Gastrocnemius medialis (tissue), 4 donors: Measurements from ENCODE around the gene LRCH1. TPM values are rescaled to one million over a fixed set of nuclear protein-coding genes. Genes with fewer than 3 reads are reported as not detected.

Source experiments
- ATAC-seq, 2 donors: fragments of 150-250 bp; one replicate each; pipeline ENCODE4 v1.9.1; 2016
- DNase-seq, 2 donors: peaks; one replicate each; pipeline ENCODE4 v3.0.0-alpha.2; 2019
- H3K27ac ChIP-seq, 4 donors: fragments of 200-600 bp; sonication (generic); 1 replicate in 1 of 4; 2 replicates in 3 of 4; pipeline ENCODE4 v1.5.1; 2016 to 2018; ENCODE audit warnings: mild to moderate bottlenecking in 2 of 4, moderate library complexity in 1 of 4
- H3K27me3 ChIP-seq, 3 donors: fragments of 200-600 bp; sonication (generic) in 2 of 3; 1 replicate in 1 of 3; 2 replicates in 2 of 3; pipeline versions ENCODE4 v1.5.1 to v1.6.0; 2016 to 2019; ENCODE audit warnings: mild to moderate bottlenecking in 1 of 3, moderate library complexity in 1 of 3
- H3K36me3 ChIP-seq, 2 donors: fragments of 200-600 bp; sonication (generic) in 1 of 2; one replicate each; pipeline ENCODE4 v1.5.1; 2017 to 2018
- H3K4me1 ChIP-seq, 2 donors: fragments of 200-600 bp; sonication (generic) in 1 of 2; one replicate each; pipeline ENCODE4 v1.5.1; 2016 to 2017; ENCODE audit warnings: mild to moderate bottlenecking in 2 of 2
- H3K4me3 ChIP-seq, 4 donors: fragments of 200-600 bp; sonication (generic) in 3 of 4; 1 replicate in 1 of 4; 2 replicates in 3 of 4; pipeline ENCODE4 v1.5.1; 2016 to 2019; ENCODE audit warnings: mild to moderate bottlenecking in 2 of 4
- H3K9me3 ChIP-seq, 3 donors: fragments of 200-600 bp; sonication (generic) in 2 of 3; 1 replicate in 1 of 3; 2 replicates in 2 of 3; pipeline ENCODE4 v1.5.1; 2016 to 2019
- POLR2A ChIP-seq, 2 donors: fragments of 450-650 bp; IDR thresholded peaks; one replicate each; pipeline ENCODE4 v1.6.1; 2017; ENCODE audit warnings: antibody characterized with exemption in 2 of 2, mild to moderate bottlenecking in 2 of 2, moderate library complexity in 2 of 2
- in situ Hi-C, 4 donors: fragments of 200-750 bp; cut with MboI; loops; one replicate each; pipeline versions ENCODE4 v1.15.0 to v1.8.0; 2017; ENCODE audit warnings: low sequenced_read_pairs in 4 of 4
- intact Hi-C: fragments of 100-400 bp; cut with DNase I; formaldehyde crosslinking; loops from one replicate; pipeline ENCODE4 v1.15.1; 2023; ENCODE audit warnings: low total_unique reads
- total RNA-seq, 4 donors: library from RNA; depleted of rRNA; stranded (reverse); fragments of >200 nt; gene quantifications; one replicate each; pipeline versions ENCODE4 v1.1.0 to v1.2.3, GENCODE V29; 2016
- TF ChIP-seq, protein P1 (sequence below), 5 experiments: fragments of 450-650 bp in 3 of 5; fragments of 200-600 bp in 2 of 5; sonication (generic) in 2 of 5; IDR thresholded peaks in 4 of 5; conservative IDR thresholded peaks in 1 of 5; 1 replicate in 4 of 5; 2 replicates in 1 of 5; pipeline ENCODE4 v1.5.1; 2016 to 2019; ENCODE audit warnings: antibody characterized with exemption in 5 of 5, mild to moderate bottlenecking in 3 of 5, moderate library complexity in 3 of 5

Gene LRCH1
- total RNA-seq, 4 donors from 2014 or later: 3.4 to 5.0 (median 3.9) TPM

DNA sequence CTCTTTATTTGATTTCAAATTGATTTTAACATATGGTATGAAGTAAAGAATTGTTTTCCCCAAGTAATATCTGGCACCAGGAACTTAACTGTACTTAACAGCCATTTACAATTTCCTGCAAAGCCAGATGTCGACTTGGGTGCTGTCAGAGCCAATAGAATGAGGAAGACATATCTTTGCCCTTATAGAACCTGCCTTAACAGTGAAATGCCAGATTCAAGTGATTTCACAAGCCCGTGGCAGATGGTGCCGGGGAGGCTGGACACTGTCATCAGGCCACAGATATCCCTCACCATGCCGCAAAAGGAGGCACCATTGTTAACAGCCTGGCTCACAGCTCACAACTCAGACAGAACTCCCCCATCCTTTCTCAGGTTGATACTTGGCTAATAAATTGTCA lies 195.3 kb downstream of the LRCH1 start:
- H3K9me3 ChIP-seq: no peaks in the 10 kb centered on the region
- ATAC-seq (no peak), DNase-seq (no peak)
- no peaks in the 10 kb centered on the region for H3K27me3 ChIP-seq
- no peak overlapping the region for H3K27ac ChIP-seq
- intact Hi-C loops (no loop called here), in situ Hi-C loops (no loop called here)
- H3K4me3 ChIP-seq: no peak overlapping the region
- no peaks in the 10 kb centered on the region for H3K4me1 ChIP-seq
- no peak for TF ChIP-seq POLR2A (IDR thresholded peaks at IDR 0.05)
- H3K36me3 ChIP-seq: peaks cover 0 to 18% of the 10 kb centered on the region in 2 donors

DNA sequence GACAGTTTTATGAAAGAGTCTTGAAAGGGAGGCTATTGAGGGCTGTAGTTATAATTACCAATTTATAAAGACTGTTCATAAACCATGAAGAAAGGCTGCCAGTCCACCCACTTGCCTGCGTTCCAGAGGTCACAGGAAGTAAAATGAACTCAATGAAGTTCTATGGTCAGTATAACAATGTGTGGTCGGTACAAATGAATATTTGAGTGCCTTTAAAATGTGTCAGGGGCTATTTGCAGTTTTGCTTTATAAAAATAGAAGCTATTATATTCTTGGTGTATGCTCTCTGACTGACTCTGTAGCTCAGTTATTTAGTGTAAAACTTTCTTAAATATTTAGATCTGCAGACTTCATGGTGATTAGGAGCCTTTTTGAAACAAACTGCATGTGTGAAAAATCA lies 197.0 kb downstream of the LRCH1 start:
- H3K4me1 ChIP-seq: no peaks in the 10 kb centered on the region
- ATAC-seq (no peak), DNase-seq (no peak)
- in situ Hi-C loops (no loop called here), intact Hi-C loops (no loop called here)
- no peaks in the 10 kb centered on the region for H3K27me3 ChIP-seq
- no peaks in the 10 kb centered on the region for H3K9me3 ChIP-seq
- peaks cover 0 to 18% of the 10 kb centered on the region in 2 donors for H3K36me3 ChIP-seq
- no peak for TF ChIP-seq POLR2A (IDR thresholded peaks at IDR 0.05)
- TF ChIP-seq, protein P1, sequence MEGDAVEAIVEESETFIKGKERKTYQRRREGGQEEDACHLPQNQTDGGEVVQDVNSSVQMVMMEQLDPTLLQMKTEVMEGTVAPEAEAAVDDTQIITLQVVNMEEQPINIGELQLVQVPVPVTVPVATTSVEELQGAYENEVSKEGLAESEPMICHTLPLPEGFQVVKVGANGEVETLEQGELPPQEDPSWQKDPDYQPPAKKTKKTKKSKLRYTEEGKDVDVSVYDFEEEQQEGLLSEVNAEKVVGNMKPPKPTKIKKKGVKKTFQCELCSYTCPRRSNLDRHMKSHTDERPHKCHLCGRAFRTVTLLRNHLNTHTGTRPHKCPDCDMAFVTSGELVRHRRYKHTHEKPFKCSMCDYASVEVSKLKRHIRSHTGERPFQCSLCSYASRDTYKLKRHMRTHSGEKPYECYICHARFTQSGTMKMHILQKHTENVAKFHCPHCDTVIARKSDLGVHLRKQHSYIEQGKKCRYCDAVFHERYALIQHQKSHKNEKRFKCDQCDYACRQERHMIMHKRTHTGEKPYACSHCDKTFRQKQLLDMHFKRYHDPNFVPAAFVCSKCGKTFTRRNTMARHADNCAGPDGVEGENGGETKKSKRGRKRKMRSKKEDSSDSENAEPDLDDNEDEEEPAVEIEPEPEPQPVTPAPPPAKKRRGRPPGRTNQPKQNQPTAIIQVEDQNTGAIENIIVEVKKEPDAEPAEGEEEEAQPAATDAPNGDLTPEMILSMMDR (IDR thresholded peaks at IDR 0.05 in 4 of 5, conservative IDR thresholded peaks at IDR 0.05 in 1 of 5): no peak
- H3K27ac ChIP-seq: no peak overlapping the region
- H3K4me3 ChIP-seq: no peak overlapping the region

DNA sequence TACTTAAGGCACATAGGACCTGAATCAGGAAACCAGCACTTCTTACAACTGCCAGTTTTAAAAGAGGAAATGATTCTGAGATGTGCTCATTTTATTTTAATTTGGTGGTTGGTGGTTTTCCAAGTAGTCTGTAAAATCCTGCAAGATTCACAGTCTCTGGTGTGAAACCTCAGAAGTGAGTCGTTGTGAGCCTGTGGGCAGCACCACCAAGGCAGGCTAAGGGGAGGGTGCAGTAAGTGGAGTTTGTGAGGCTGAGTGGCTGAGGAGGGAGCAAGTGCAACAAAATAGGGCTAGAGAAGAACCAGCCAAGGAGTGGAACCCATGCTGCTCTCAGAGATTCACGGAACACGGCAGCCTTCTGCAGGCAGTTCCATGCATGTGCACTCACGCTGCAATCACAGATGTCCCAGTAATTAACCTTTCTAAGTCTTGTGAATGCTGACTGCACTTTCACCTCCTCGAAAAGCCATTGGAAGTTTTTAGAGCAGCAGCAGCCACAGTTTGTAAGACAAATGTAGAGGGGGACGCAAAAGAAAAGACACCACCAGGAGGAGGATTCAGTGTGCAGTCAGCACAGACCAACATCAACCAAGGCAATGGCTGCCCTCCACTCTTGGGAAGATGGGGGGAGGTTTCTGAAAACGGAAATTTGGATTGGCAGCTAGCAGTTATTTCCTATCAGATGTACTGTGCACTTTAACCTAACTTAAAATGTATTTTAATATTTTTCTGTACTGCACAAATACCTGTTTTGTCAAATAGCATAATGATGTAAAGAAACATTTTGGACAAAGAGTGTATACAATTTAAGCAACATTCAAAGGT lies 199.1 kb downstream of the LRCH1 start:
- in situ Hi-C loops: no loop called here
- ATAC-seq (no peak), DNase-seq (no peak)
- intact Hi-C loops: no loop called here
- TF ChIP-seq, protein P1 (IDR thresholded peaks at IDR 0.05 in 4 of 5, conservative IDR thresholded peaks at IDR 0.05 in 1 of 5): no peak
- no peak for TF ChIP-seq POLR2A (IDR thresholded peaks at IDR 0.05)
- Histone ChIP-seq H3K4me3 (no peak overlapping the region), H3K9me3 (no peaks in the 10 kb centered on the region), H3K4me1 (no peaks in the 10 kb centered on the region), H3K27me3 (no peaks in the 10 kb centered on the region), H3K27ac (no peak overlapping the region), H3K36me3 (peaks cover 0 to 11% of the 10 kb centered on the region in 2 donors)

DNA sequence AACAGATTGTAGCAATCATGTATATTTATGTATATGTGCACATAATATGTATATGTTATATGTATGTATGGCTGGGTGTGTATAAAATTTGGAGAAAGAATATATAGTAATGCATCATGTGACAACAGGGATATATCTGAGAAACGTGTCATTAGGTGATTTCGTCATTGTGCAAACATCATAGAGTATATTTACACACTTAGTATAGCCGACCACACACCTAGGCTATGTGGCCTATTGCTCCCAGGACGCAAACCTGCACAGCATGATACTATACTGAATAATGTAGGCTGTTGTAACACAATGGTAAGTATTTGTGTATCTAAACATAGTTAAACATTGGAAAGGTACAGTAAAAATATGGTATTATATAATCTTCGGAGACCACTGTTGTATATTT lies 200.2 kb downstream of the LRCH1 start:
- in situ Hi-C loops: no loop called here
- TF ChIP-seq, protein P1 (IDR thresholded peaks at IDR 0.05 in 4 of 5, conservative IDR thresholded peaks at IDR 0.05 in 1 of 5): no peak
- TF ChIP-seq POLR2A (IDR thresholded peaks at IDR 0.05): no peak

DNA sequence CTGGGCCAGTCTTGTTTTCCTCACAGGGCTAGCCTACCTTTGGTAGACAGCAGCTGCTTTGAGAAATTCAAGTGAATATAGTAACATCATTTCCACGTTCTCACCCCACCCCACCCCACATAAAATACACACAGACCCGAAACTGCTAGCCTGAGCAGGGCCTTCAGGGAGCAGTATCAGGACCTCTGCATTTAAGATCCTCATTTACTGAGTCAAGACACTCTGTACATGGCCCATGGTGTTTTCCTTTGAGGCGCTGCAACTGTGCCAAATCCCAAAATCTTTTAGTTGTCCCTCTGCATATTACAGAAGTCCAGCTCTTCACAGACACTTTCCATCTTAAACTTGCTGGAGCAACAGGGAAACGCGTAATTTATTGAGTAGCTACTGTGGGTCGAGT lies 200.9 kb downstream of the LRCH1 start:
- no peak overlapping the region for H3K27ac ChIP-seq
- H3K9me3 ChIP-seq: no peaks in the 10 kb centered on the region
- H3K4me1 ChIP-seq: no peaks in the 10 kb centered on the region
- peaks cover 0 to 11% of the 10 kb centered on the region in 2 donors for H3K36me3 ChIP-seq
- no peak overlapping the region for H3K4me3 ChIP-seq
- DNase-seq (no peak), ATAC-seq (no peak)
- no peak for TF ChIP-seq POLR2A (IDR thresholded peaks at IDR 0.05)
- TF ChIP-seq, protein P1 (IDR thresholded peaks at IDR 0.05 in 4 of 5, conservative IDR thresholded peaks at IDR 0.05 in 1 of 5): no peak
- intact Hi-C loops (no loop called here), in situ Hi-C loops (no loop called here)
- no peaks in the 10 kb centered on the region for H3K27me3 ChIP-seq

More for the DNA sequence above, 200.2 kb downstream of the LRCH1 start:
- no peak overlapping the region for H3K27ac ChIP-seq
- DNase-seq: no peak
- H3K36me3 ChIP-seq: peaks cover 0 to 11% of the 10 kb centered on the region in 2 donors
- no peaks in the 10 kb centered on the region for H3K27me3 ChIP-seq
- ATAC-seq: no peak
- H3K4me3 ChIP-seq: no peak overlapping the region
- no peaks in the 10 kb centered on the region for H3K9me3 ChIP-seq
- intact Hi-C loops: no loop called here
- no peaks in the 10 kb centered on the region for H3K4me1 ChIP-seq
